ENCODE results near the gene ADAM22.
"Not testable (repeated sequence)": the region's sequence is repeated elsewhere in the genome, so short reads cannot be mapped to it uniquely, and the experiment has no call there.

The ADAM22 gene

GRCh38 chr7:87922759-87923395 is 11.2 kb upstream of the ADAM22 start:
- H3K4me1 Mint-ChIP-seq; ATAC-seq (replicated peaks; ENCODE audit: extremely low read depth, poor library complexity, severe bottlenecking); DNase-seq (ENCODE audit: low spot score in 2 of 2); H3K9me3 Mint-ChIP-seq; H3K36me3 Mint-ChIP-seq (ENCODE audit: insufficient read depth); H3K4me3 Mint-ChIP-seq; H3K27ac Mint-ChIP-seq (ENCODE audit: low read depth): not testable (repeated sequence)
- H3K27me3 Mint-ChIP-seq: peaks cover 18% of the 10 kb centered on the region

GRCh38 chr7:87926581-87927461 is 7.2 kb upstream of the ADAM22 start:
- Mint-ChIP-seq H3K4me1 (no peaks in the 10 kb centered on the region), H3K36me3 (ENCODE audit: insufficient read depth) (no peaks in the 10 kb centered on the region)
- no peak for DNase-seq (ENCODE audit: low spot score in 2 of 2)

GRCh38 chr7:87933605-87933952 is 472 bp upstream of the ADAM22 start:
- Mint-ChIP-seq H3K36me3 (ENCODE audit: insufficient read depth) (no peaks in the 10 kb centered on the region), H3K4me1 (peaks cover 12% of the 10 kb centered on the region), H3K27me3 (no peaks in the 10 kb centered on the region), H3K9me3 (no peaks in the 10 kb centered on the region), H3K4me3 (peak overlapping the region; percentile 90), H3K27ac (ENCODE audit: low read depth) (peak overlapping the region; percentile 70)
- no peak for DNase-seq (ENCODE audit: low spot score in 2 of 2)
- peak; percentile 38 for ATAC-seq (replicated peaks; ENCODE audit: extremely low read depth, poor library complexity, severe bottlenecking)

More at GRCh38 chr7:87926581-87927461, 7.2 kb upstream of the ADAM22 start:
- Mint-ChIP-seq H3K4me3 (no peak overlapping the region), H3K9me3 (no peaks in the 10 kb centered on the region), H3K27ac (ENCODE audit: low read depth) (no peak overlapping the region), H3K27me3 (no peaks in the 10 kb centered on the region)
- no peak for ATAC-seq (replicated peaks; ENCODE audit: extremely low read depth, poor library complexity, severe bottlenecking)

GRCh38 chr7:87934699-87935383 is 790 bp downstream of the ADAM22 start:
- no peaks in the 10 kb centered on the region for H3K27me3 Mint-ChIP-seq
- H3K4me1 Mint-ChIP-seq: peaks cover 12% of the 10 kb centered on the region
- no peaks in the 10 kb centered on the region for H3K9me3 Mint-ChIP-seq
- DNase-seq (ENCODE audit: low spot score in 2 of 2): no peak
- peak overlapping the region; percentile 70 for H3K27ac Mint-ChIP-seq (ENCODE audit: low read depth)
- no peaks in the 10 kb centered on the region for H3K36me3 Mint-ChIP-seq (ENCODE audit: insufficient read depth)
- no peak for ATAC-seq (replicated peaks; ENCODE audit: extremely low read depth, poor library complexity, severe bottlenecking)
- H3K4me3 Mint-ChIP-seq: peak overlapping the region; percentile 90

GRCh38 chr7:87935384-87935706 is 1.3 kb downstream of the ADAM22 start:
- Mint-ChIP-seq H3K4me3 (peak overlapping the region; percentile 90), H3K9me3 (no peaks in the 10 kb centered on the region), H3K36me3 (ENCODE audit: insufficient read depth) (no peaks in the 10 kb centered on the region), H3K4me1 (peaks cover 12% of the 10 kb centered on the region), H3K27ac (ENCODE audit: low read depth) (peak overlapping the region; percentile 10), H3K27me3 (no peaks in the 10 kb centered on the region)
- ATAC-seq (replicated peaks; ENCODE audit: extremely low read depth, poor library complexity, severe bottlenecking) (no peak), DNase-seq (ENCODE audit: low spot score in 2 of 2) (no peak)

- ATAC-seq (replicated peaks; ENCODE audit: extremely low read depth, poor library complexity, severe bottlenecking) (no peak), DNase-seq (ENCODE audit: low spot score in 2 of 2) (no peak)
- H3K36me3 Mint-ChIP-seq (ENCODE audit: insufficient read depth): no peaks in the 10 kb centered on the region
- H3K4me3 Mint-ChIP-seq: no peak overlapping the region
- H3K27ac Mint-ChIP-seq (ENCODE audit: low read depth): no peak overlapping the region
- no peaks in the 10 kb centered on the region for H3K27me3 Mint-ChIP-seq
- H3K9me3 Mint-ChIP-seq: no peaks in the 10 kb centered on the region
- H3K4me1 Mint-ChIP-seq: peaks cover 10% of the 10 kb centered on the region
Observed at GRCh38 chr7:87941138-87941537, 7.1 kb downstream of the ADAM22 start.

- H3K27ac Mint-ChIP-seq (ENCODE audit: low read depth): peak overlapping the region; percentile 70
Observed at GRCh38 chr7:87944547-87944946, 10.5 kb downstream of the ADAM22 start.

GRCh38 chr7:87945926-87946325 is 11.9 kb downstream of the ADAM22 start:
- not testable (repeated sequence) for ATAC-seq (replicated peaks; ENCODE audit: extremely low read depth, poor library complexity, severe bottlenecking); H3K4me1 Mint-ChIP-seq; H3K4me3 Mint-ChIP-seq; H3K27me3 Mint-ChIP-seq; H3K9me3 Mint-ChIP-seq; H3K36me3 Mint-ChIP-seq (ENCODE audit: insufficient read depth); DNase-seq (ENCODE audit: low spot score in 2 of 2); H3K27ac Mint-ChIP-seq (ENCODE audit: low read depth)

More at GRCh38 chr7:87944547-87944946, 10.5 kb downstream of the ADAM22 start:
- no peaks in the 10 kb centered on the region for H3K36me3 Mint-ChIP-seq (ENCODE audit: insufficient read depth)
- no peak overlapping the region for H3K4me3 Mint-ChIP-seq
- no peak for DNase-seq (ENCODE audit: low spot score in 2 of 2)
- H3K9me3 Mint-ChIP-seq: no peaks in the 10 kb centered on the region
- ATAC-seq (replicated peaks; ENCODE audit: extremely low read depth, poor library complexity, severe bottlenecking): no peak
- H3K4me1 Mint-ChIP-seq: peaks cover 10% of the 10 kb centered on the region
- H3K27me3 Mint-ChIP-seq: no peaks in the 10 kb centered on the region

GRCh38 chr7:87948371-87948770 is 14.3 kb downstream of the ADAM22 start:
- H3K36me3 Mint-ChIP-seq (ENCODE audit: insufficient read depth): no peaks in the 10 kb centered on the region
- H3K27me3 Mint-ChIP-seq: no peaks in the 10 kb centered on the region

GRCh38 chr7:87959336-87959735 is 25.3 kb downstream of the ADAM22 start:
- ATAC-seq (replicated peaks; ENCODE audit: extremely low read depth, poor library complexity, severe bottlenecking) (no peak), DNase-seq (ENCODE audit: low spot score in 2 of 2) (no peak)
- Mint-ChIP-seq H3K4me3 (no peak overlapping the region), H3K9me3 (no peaks in the 10 kb centered on the region), H3K27ac (ENCODE audit: low read depth) (no peak overlapping the region), H3K4me1 (no peaks in the 10 kb centered on the region), H3K27me3 (no peaks in the 10 kb centered on the region), H3K36me3 (ENCODE audit: insufficient read depth) (peaks cover 2% of the 10 kb centered on the region)

More at GRCh38 chr7:87948371-87948770, 14.3 kb downstream of the ADAM22 start:
- H3K4me3 Mint-ChIP-seq: no peak overlapping the region
- H3K27ac Mint-ChIP-seq (ENCODE audit: low read depth): no peak overlapping the region
- ATAC-seq (replicated peaks; ENCODE audit: extremely low read depth, poor library complexity, severe bottlenecking) (no peak), DNase-seq (ENCODE audit: low spot score in 2 of 2) (no peak)
- H3K4me1 Mint-ChIP-seq: peaks cover 10% of the 10 kb centered on the region
- H3K9me3 Mint-ChIP-seq: no peaks in the 10 kb centered on the region

GRCh38 chr7:87960239-87960638 is 26.2 kb downstream of the ADAM22 start:
- H3K4me3 Mint-ChIP-seq: no peak overlapping the region
- no peak for ATAC-seq (replicated peaks; ENCODE audit: extremely low read depth, poor library complexity, severe bottlenecking)
- DNase-seq (ENCODE audit: low spot score in 2 of 2): no peak
- H3K27ac Mint-ChIP-seq (ENCODE audit: low read depth): no peak overlapping the region
- peaks cover 2% of the 10 kb centered on the region for H3K36me3 Mint-ChIP-seq (ENCODE audit: insufficient read depth)
- no peaks in the 10 kb centered on the region for H3K27me3 Mint-ChIP-seq
- H3K9me3 Mint-ChIP-seq: no peaks in the 10 kb centered on the region
- H3K4me1 Mint-ChIP-seq: no peaks in the 10 kb centered on the region

GRCh38 chr7:87961754-87962153 is 27.7 kb downstream of the ADAM22 start:
- H3K27ac Mint-ChIP-seq (ENCODE audit: low read depth): no peak overlapping the region
- DNase-seq (ENCODE audit: low spot score in 2 of 2) (no peak), ATAC-seq (replicated peaks; ENCODE audit: extremely low read depth, poor library complexity, severe bottlenecking) (no peak)
- H3K27me3 Mint-ChIP-seq: no peaks in the 10 kb centered on the region
- H3K9me3 Mint-ChIP-seq: no peaks in the 10 kb centered on the region
- H3K4me3 Mint-ChIP-seq: no peak overlapping the region
- H3K4me1 Mint-ChIP-seq: no peaks in the 10 kb centered on the region
- H3K36me3 Mint-ChIP-seq (ENCODE audit: insufficient read depth): peaks cover 4% of the 10 kb centered on the region

GRCh38 chr7:87966271-87966670 is 32.2 kb downstream of the ADAM22 start:
- H3K4me3 Mint-ChIP-seq: no peak overlapping the region
- H3K36me3 Mint-ChIP-seq (ENCODE audit: insufficient read depth): peaks cover 2% of the 10 kb centered on the region
- no peaks in the 10 kb centered on the region for H3K4me1 Mint-ChIP-seq
- H3K27ac Mint-ChIP-seq (ENCODE audit: low read depth): no peak overlapping the region
- no peaks in the 10 kb centered on the region for H3K27me3 Mint-ChIP-seq
- no peaks in the 10 kb centered on the region for H3K9me3 Mint-ChIP-seq
- ATAC-seq (replicated peaks; ENCODE audit: extremely low read depth, poor library complexity, severe bottlenecking) (no peak), DNase-seq (ENCODE audit: low spot score in 2 of 2) (no peak)
